Measurements from ENCODE around the gene TMEM181.
"Not testable (repeated sequence)": the region's sequence is repeated elsewhere in the genome, so short reads cannot be mapped to it uniquely, and the experiment has no call there.

Gene TMEM181

DNA sequence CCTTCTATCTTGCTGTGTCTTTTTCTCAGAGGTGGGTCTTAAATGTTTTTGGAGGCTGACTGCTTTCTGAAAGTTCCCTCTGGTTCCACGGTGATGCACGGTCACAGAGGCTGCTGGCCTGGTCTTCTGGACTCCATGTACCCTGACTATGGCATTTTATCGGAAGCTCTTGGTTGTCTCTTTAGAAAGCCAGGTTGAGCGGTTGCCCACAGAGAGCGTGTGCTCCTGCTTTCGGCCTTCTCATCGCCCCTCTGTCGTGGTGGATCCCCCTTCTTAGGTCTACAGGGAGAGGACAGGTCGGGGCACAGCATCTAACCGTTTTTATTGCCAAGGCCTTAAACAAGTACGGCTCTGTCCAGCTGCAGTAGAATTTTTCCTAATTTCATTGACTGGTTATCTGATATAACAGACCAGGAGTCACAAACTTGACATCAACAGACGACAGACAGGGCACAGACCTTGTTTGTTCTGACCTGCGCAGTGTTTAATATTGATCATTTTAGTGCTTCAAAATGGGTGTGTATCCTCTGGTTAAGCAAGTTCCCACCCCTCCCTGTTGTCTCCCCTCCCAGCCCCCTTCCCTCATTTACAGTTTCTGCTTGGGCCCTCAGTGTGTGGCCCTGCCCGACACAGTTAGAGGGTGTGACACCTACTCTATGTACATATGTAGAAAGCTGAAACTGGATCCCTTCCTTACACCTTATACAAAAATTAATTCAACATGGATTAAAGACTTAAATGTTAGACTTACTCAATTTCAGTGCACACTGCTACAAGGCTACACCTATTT is 114.6 kb downstream of the TMEM181 start:
- DNase-seq (ENCODE audit: insufficient read length, low spot score), result no peak
- FAIRE-seq, result no peak

DNA sequence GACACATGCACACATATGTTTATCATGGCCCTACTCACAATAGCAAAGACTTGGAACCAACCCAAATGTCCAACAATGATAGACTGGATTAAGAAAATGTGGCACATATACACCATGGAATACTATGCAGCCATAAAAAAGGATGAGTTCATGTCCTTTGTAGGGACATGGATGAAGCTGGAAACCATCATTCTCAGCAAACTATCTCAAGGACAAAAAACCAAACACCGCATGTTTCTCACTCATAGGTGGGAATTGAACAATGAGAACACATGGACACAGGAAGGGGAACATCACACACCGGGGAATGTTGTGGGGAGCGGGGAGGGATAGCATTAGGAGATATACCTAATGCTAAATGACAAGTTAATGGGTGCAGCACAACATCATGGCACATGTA is 117.2 kb downstream of the TMEM181 start:
- DNase-seq (ENCODE audit: insufficient read length, low spot score); FAIRE-seq: not testable (repeated sequence)

DNA sequence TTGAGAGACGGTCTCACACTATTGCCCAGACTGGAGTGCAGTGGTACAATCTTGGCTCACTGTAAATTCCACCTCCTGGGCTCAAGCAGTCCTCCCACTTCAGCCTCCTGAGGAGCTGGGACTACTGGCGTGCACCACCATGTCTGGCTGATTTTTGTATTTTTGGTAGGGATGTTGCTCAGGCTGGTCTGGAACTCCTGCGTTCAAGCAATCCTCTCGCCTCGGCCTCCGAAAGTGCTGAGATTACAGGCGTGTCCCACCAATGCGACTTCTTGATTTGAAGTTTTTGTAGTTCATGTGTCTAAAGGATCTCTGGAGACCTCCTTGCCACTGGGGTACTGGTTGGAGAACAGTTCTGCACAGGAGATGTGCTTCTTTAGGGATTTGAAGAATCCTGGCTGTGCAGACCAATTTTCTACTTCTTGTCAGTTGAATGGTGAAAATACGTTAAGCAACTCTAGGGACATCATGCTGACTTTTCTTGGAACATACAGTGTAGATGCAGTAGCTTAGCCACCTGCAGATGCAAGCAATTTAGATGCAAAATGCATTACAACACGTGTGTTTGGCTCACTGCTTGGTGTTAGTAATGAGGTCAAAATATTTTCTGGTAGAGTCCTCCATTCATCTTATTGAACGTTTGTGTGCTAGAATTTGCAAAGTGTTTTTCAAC is 118.2 kb downstream of the TMEM181 start:
- FAIRE-seq, result no peak
- no peak for DNase-seq (ENCODE audit: insufficient read length, low spot score)

DNA sequence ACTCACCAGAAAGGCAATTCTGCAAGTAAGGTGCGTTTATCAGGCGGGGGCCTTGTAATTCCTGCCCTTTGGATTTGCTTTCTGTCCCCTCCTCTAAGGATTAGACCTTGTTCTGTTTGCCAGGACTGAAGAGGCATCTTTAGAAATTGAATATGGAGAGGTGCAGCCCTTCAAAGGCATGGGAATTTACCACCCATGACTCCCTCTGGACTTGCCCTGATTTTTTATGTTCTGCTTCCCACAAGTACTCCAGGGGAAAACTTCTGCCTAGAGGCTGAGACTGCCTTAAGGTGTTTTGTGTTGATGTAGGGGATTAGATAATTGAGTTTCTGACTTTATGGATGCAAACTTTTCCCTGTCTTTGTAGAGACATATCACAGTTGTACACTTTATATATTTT is 120.1 kb downstream of the TMEM181 start:
- FAIRE-seq, result no peak
- DNase-seq (ENCODE audit: insufficient read length, low spot score), result no peak

DNA sequence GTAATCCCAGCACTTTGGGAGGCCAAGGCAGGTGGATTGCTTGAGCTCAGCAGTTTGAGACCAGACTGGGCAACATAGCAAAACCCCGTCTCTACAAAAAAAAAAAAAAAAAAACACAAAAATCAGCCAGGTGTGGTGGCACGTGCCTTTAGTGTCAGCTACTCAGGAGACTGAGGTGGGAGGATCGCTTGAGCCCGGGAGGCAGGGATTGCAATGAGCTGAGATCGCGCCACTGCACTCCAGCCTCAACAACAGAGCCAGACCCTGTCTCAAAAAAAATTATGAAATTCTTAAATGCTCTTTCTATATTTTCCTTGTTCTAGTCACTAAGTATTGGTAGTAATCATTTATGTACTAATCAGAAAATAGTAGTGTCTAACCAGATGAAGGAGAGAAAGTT is 120.6 kb downstream of the TMEM181 start:
- FAIRE-seq, result no peak
- DNase-seq (ENCODE audit: insufficient read length, low spot score), result no peak

DNA sequence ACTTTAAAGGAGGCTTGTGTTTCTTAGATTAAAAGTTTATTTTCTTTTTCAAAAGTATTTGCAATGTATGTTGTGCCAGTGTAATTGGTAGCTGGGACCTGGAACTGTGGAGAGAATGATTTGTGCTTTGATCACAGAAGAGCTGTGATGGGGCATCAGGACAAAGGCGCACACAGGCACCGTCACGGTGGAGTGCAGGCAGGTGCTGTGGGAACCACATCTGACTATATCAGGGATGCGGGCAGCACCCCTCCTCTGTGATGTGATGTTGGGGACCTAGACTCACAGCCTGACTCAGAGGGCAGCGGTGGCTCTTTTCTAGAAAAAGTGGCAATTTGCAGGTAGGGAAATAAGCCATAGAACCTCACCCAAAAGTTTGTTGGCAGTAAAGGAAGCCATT is 124.4 kb downstream of the TMEM181 start:
- DNase-seq (ENCODE audit: insufficient read length, low spot score) (no peak), FAIRE-seq (no peak)

DNA sequence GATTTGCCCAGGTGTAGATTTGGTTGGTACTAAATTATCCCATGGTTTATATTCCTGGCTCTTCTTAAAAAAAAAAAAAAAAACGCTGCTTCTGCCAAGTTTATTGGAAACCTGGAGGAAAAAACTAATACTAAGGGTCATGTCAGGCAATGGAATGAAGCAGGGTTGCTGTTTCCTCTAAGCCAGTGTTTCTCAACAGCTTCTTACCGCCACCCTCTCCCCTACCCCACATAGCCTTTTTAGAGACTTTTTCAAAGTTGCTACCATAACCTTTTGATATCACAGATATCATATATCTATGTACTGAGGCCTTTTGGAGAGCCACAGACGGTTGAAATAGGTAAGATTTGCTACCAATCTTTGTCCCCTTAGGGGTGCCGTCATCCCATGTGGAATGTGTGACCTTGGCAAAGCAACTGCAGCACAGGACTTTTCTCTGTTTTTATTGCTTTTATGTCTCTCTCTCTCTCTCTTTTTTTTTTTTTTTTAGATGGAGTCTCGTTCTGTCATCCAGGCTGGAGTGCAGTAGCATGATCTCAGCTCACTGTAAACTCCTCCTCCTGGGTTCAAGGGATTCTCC is 124.9 kb downstream of the TMEM181 start:
- FAIRE-seq, result no peak
- DNase-seq (ENCODE audit: insufficient read length, low spot score), result no peak
